22Rv1 (cell line): Measurements from ENCODE around the gene HOXA3.

Experiments used
- ZFX ChIP-seq: fragments of 450-650 bp; IDR thresholded peaks from 2 replicates; pipeline ENCODE4 v1.6.1; 2017; ENCODE audit warnings: antibody characterized with exemption, borderline replicate concordance
- TF ChIP-seq, protein P1 (sequence below): fragments of 450-650 bp; IDR thresholded peaks from 2 replicates; pipeline ENCODE4 v1.5.1; 2017; ENCODE audit warnings: mild to moderate bottlenecking

GRCh38 chr7:27151341-27151930 lies 947 bp downstream of the HOXA3 start:
- TF ChIP-seq, protein P1, sequence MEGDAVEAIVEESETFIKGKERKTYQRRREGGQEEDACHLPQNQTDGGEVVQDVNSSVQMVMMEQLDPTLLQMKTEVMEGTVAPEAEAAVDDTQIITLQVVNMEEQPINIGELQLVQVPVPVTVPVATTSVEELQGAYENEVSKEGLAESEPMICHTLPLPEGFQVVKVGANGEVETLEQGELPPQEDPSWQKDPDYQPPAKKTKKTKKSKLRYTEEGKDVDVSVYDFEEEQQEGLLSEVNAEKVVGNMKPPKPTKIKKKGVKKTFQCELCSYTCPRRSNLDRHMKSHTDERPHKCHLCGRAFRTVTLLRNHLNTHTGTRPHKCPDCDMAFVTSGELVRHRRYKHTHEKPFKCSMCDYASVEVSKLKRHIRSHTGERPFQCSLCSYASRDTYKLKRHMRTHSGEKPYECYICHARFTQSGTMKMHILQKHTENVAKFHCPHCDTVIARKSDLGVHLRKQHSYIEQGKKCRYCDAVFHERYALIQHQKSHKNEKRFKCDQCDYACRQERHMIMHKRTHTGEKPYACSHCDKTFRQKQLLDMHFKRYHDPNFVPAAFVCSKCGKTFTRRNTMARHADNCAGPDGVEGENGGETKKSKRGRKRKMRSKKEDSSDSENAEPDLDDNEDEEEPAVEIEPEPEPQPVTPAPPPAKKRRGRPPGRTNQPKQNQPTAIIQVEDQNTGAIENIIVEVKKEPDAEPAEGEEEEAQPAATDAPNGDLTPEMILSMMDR = no peak
- TF ChIP-seq ZFX = no peak
